HG03108 (cell line): ENCODE results near the gene SCRG1.

Source experiments
- ATAC-seq: cut with Tn5 transposase; IDR thresholded peaks from one replicate; pipeline ENCODE4 v1.9.1; 2021; ENCODE audit warnings: moderate library complexity; ENCODE audit not compliant: unreplicated experiment

The SCRG1 gene

DNA sequence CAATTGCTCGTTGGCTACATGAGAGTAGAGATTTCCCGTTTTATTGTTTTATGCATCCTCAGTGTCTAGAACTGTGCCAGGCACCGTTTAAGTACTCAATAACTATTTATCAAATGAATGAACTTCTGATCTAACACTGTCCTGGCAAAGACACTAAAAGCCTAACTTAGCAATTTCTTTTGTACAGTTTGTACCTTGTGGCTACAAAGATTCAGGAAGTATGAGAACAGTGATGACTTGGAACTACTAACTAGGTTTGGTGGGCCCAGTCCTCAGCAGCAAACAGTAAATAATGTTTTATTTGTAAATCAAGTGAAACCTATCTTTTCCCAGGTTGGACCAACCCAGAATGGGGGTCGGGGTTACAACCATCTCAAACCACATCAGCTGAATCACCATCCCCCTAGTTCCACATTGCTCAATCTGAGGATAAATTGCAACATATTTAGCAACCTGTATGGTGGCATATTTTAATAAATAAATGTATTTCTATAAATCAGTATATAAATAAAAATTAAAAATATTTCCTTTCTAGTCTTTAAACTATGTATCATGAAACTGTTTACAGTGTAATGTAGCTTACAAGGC lies 12.3 kb upstream of the SCRG1 start:
- no peak for ATAC-seq

DNA sequence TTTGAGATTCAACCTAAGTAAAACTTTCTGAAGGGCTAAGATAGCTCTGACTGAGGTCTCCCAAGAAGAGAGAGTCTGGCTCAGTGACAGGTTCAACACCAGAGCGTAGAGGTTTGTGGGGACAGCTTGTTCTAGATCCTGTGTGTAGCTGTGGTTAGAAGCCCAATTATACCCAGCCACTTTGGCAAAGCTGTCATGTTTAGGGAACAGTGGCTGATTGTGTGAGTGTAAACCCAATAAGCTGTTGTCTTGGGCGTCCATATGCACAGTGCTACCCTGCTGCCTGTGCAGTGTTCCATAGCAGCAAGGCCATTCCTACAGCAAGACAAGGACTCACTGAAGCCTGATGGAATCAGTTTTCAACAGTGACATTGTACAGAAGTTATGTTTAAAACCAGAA lies 11.2 kb upstream of the SCRG1 start:
- no peak for ATAC-seq

DNA sequence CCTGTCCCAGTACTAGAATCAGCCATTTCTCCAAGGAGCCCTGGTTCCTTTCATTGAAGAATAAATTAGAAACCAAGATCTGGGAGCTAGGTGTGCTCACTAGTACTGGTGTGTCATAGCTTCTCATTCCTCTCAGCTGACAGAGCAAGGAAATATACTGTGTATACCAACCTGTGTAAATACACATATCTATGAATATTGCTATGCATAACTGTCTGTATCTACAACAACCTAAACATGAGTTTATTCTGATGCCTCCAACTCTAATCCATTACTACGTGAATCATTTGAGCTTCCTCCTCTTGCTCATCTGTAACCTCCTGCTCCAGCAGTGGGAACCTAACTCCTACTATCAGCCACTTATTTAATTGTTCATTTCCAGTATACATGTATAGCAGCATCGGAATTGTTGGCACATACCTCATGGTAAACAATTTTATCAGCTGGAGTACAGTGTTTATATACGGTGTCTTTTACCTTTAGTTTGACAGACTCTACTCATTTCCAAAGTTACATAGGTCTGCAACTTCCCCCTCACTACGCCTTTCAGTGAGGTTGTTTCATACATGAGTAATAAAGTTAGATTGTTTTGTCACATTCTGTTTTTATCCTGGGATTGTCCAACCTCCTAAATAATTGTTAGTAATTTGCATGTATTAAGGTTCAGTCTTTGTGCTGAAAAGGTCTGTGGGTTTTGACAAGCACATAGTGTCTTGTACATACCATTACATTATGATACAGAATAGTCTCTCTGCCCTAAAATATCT lies 7.1 kb upstream of the SCRG1 start:
- no peak for ATAC-seq

DNA sequence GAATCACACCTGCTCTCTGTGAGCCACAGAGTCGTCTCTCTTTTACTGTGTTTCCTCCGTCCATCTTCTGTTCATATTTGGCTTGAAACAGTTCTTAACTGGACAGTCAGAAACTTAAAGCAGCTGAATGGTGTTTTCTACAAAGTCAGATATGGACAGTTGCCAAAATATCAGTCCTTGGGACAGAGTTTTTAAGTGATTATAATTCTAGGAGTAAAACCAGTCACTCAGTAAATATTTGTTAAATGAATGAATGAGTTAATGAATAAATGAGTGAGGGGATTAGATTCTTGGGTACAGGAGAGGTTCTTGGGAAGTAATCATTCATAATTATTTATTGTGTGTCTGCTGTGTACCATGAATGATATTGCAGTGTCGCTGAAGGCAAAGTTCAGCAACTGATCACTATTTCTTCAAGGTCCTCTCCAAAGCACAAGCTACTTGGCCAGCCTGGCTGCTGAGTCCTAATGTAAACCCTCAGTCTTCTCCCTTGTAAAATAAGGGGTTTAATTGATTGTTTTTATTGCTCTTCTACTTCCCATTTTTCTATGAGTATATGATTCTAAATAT lies 5.5 kb upstream of the SCRG1 start:
- ATAC-seq: no peak

DNA sequence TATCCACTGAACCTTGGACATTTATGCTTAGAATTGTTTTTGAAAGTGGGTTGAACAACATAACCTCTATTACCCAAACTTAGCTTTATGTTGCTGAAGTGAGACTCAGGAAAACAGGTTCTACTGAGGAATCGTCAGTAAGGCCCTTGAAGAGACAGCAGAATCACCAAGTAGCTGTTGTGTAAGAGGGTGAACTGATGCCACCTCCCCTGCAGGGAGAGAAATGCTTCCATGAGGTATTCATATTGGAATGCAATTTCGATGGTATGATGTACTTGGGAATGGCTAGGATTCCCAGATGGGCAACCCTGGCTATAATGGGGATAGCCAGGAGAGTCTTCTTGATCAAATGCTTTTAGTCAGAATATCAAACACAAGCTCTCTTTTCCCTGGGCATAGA lies 4.1 kb upstream of the SCRG1 start:
- ATAC-seq: no peak

DNA sequence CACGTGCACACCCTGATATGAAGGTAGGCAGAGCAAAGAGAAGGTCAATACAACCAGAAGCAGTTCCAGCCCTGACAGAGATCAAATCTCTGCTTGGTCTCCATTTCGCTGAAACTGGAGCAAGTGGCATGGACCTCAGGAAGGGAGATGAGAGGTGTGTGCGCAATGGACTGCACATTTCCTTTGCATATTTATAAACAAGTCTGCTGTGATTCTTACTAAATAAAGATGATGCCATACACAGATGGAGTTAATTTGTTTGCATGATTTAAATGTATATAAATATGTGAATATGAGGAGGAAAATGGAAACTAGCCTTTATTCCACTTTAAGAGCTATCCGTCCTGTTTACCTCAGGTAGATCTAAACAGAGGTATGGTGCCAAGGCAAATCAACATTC lies 2.1 kb upstream of the SCRG1 start:
- ATAC-seq: no peak

DNA sequence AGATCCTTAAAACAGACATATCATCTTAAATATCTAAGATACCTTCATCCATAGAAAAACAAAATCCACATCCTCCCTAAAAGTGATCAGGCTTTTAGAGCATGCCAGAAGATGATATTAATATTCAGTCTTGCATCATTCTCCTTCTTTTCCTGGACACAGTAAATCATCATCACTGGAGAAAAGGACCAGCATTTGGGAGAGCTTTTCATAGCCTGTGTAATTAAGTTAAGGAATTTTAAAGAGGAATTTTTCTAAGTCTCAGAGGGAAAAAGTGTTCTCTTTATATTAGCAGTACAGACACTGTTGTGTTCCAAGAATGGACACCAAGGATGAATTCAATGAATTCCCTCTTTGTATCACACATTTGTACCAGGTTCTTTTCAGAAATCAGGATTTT lies 696 bp downstream of the SCRG1 start:
- no peak for ATAC-seq

DNA sequence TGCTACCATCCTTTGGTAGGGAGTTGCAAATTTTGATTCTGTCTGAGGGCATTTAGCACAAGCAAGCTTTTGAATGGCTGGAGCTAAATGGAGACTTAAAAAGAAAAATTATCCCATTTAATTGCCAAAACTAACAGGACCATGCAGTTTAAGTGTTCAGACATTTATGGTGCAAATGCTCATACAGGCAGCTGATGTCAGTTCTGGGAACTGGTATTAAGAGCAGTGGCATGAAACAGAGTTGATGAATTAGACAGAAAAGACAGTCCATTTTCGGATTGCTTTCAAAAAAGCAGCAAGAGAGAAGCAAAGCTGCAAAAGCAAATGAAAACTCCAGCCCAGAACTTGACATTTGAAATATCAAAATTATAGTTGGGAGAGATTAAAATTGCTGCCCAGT lies 1.3 kb downstream of the SCRG1 start:
- ATAC-seq: no peak

DNA sequence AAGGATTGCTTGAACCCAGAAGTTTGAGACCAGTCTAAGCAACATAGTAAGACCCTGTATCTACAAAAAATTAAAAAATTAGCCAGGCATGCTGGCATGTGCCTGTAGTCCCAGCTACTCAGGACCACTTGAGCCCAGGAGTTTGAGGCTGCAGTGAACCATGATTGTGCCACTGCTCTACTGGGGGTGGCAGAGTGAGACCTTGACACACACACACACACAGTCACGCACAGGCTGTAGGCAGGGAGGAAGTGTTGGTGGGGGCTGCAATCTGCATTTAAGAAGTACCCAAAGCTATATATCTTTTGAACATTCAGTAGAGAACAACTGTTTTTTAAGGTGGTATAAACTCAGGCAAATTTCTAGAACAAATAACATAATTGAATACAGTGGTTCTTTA lies 7.2 kb downstream of the SCRG1 start:
- ATAC-seq: no peak

DNA sequence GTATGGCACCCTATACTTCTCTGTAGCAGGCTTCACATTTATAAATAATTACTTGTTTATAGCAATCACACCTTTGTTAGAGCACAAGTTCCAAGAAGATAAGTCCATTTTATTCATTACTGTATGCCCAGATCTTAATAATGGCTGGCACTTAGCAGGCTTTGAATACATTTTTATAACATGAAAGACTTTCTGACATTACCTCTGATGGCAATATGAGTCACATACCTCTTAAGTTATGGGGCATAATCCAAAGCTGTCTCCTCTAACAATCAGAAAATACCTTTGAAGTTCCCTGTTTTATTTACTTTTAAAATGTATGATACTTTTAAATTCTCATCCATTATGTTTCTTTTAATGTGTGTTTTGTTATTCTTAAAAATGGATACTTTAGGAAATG lies 12.2 kb downstream of the SCRG1 start:
- no peak for ATAC-seq

DNA sequence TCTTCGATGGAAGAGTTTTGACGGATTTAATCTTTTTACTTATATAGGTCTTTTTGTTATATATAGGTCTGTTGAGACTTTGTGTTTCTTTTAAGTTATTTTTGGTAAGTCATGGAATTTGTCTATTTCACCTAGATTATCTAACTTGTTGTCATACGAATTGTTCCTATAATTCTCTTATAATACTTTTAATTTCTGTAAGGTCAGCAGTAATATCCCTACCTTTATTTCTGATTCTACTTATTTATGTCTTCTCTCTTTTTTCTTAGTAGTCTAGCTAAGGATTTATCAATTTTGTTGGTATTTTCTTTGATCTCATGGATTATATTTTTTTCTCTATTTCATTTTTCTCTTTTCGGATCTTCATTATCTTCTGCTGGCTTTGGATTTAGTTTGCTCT lies 16.6 kb downstream of the SCRG1 start:
- no peak for ATAC-seq

DNA sequence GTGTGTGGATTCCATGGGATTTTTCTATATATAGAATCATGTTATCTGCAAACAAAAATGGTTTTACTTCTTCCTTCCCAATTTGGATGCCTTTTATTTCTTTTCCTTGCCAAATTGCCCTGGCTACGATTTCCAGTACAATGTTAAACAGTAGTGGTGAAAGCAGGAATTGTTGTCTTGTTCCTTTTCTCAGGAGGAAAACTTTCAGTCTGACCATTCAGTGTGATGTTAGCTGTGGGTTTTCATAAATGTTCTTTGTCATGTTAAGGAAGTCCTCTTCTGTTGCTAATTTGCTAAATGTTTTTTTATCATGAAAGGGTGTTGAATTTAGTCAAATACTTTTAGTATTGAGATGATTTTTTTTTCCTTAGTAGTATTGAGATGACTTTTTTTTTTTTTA lies 17.3 kb downstream of the SCRG1 start:
- ATAC-seq: no peak

DNA sequence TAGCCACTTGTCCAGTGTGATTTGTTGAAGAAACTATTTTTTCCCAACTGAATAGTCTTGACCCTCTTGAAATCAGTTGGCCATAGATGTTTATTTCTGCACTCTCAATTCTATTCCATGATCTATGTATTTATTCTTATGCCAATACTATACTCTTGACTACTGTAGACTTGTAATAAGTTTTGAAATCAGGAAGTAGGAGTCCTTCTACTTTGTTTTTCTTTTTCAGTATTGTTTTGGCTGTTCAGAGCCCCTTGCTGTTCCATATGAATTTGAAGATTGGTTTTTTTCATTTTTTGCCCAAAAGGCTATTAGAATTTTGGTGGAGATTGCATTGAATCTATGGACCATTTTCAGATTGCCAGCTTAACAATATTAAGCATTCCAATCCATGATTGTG lies 17.9 kb downstream of the SCRG1 start:
- no peak for ATAC-seq

DNA sequence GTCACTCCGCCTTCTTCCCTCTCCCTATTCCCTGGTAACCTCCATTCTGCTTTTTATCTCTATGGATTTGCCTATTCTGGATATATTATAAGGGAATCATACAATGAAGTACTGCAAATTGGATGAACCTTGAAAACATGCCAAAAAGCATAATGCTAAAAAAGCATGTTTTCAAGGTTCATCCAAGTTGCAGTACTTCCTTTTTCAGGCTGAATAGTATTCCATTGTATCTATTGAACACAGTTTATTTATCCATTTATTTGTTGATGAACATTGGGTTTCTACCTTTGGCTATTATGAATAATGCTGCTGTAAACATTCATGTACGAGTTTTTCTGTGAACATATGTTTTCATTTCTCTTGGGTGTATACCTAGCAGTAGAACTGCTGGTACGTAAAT lies 19.0 kb downstream of the SCRG1 start:
- no peak for ATAC-seq

DNA sequence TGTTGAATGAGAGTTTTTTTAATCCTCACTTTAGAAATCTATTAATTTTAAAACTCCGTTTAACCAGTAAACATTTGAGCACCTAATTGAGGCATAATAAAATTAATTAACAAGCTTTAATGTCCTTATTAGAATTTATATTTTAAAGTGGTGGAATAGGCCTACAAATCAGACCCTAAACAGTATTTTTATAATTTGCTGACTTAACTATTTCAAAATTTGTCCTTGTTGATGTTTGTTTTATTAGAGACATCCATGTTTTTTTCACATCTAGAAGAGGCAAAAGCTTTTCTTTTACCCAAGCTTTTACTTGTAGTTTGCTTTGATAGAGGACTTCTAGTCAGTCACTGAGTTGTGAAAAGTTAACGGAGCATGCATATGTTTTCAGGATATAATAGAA lies 24.3 kb downstream of the SCRG1 start:
- ATAC-seq: no peak

DNA sequence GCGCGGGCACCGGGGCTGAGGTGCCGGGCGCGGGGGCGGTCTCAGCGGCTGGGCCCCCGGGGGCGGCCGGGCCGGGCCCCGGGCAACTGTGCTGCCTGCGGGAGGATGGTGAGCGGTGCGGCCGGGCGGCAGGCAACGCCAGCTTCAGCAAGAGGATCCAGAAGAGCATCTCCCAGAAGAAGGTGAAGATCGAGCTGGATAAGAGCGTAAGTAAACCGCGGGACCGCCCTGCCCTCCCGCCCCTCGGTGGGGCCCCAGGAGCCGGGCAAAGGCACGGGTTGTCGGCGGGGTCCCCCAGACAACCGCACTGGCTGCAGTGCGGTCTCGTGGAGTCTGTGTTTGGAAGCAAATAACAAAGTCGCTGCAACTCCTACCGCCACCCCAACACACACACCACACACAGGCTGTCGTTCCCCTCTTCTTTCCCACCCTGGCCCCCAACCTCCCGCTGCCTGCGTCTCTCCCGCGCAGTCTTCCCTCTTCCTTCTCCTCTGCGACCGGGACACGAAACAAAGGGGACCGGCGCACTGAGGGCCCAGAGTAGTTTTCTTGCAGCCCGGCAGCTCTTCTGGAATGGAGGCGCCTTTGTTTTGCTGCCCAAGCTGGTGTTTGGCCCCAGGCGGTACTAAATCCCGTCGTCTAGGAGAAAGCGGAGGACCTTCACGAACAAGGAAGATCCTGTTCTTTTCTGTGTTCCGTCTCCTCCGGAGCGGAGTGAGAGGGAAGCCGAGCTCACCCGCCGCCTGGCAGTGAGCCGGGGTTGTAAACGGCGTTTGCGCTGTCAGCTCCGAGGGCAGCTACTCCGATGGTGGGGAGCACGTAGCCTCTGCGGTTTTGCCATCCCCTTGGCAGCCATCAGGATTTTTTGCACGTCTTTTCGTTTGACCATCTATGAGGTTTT lies 27.4 kb downstream of the SCRG1 start:
- ATAC-seq: peak; percentile 15

DNA sequence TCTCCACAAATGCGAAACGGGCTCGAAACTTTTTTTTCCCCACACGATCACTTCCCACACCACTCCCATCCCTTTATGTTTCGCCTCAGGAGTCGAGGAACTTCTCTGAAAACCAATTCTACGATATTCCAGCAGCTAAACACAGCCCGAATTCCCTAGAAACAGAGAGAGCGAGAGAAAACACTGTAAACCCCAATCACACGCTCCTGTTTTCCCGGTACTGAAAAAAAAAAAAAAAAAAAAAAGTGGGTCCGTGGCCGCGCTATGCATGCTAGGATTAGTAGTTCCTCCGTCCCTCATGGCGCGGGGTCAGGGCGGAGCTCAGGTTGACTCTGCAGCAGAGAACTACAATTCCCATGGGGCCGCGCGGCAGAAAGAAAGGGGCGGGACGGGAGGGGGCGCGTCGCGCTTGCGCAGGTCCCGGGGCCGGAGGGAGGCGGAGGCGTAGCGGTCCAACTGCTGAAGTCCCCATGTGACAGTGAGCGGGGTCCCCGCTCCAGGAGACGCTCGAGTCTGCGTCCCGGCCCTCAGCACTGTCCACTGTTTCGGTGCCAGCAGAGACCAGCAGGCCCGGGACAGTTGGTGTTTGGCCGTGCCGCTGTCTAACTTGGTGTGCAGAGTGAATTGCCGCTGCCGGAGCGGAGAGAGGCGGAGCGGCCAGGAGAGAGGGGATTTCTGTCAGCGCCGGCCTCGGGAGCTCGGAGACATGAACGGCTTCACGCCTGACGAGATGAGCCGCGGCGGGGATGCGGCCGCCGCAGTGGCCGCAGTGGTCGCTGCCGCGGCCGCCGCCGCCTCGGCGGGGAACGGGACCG lies 28.2 kb downstream of the SCRG1 start, which contains the start of gene SAP30:
SAP30 (plus strand) TSS at position 478 of the 815 bp plus-strand sequence; CDS start at position 707, 229 bp downstream.
- peak; percentile 69 for ATAC-seq

DNA sequence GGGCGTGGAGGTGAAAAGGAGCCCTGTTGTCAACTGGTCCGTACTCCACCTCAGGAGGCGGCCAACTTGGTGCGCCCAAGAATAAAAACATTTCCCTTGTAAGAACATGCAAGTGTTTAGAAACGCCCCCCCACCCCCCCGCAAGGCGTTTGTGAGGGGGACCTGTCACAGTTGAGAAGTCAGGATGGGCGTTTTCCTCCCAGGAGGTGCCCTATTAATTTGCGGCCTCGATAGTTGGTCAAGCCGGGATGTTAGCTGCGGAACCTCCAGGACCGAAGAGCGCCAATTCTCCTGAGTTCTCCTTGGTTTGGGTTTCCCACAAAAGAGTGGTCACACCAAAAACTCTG lies 28.8 kb downstream of the SCRG1 start:
- peak; percentile 1 for ATAC-seq

DNA sequence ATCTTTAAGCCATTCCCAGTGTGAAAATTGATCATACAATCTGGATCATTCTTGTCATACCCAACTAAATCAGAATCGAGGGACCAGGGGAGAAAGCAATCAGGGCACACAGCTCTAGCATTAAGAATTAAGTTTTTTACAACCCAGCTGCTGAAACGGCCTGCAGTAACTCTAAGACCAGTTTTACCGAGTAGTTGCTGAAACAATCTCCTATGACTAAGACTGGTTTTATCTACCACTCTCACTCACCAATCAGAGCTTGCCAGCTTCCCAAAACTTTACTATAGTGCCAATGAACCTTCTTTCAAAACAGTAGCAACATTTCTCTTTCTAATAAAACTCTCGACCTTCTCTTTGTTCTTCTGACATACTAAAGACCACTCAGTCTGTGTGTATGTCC lies 31.0 kb downstream of the SCRG1 start:
- ATAC-seq: no peak

DNA sequence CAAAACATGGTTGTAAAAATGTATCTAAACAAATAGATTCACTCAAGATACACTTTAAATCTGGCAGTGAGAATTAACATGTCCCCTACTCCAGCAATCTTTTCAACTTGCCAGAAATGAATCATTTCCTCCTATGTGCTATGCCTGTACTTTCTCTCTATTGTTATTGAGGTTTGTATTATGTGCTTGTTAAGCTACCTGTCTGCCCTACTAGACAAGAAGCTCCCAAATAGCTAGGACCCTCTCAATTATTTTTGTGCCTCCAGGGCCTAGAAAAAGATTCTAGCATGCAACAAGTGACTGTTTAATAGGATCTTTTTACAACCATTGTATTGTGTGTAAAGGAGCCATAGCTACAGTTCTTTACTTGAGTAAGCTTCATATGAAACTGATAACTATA lies 31.6 kb downstream of the SCRG1 start:
- ATAC-seq: peak; percentile 13
